GM12801 (cell line): ENCODE data around the gene NR1H4.

Experiments
- TF ChIP-seq, protein P1 (sequence below): IDR thresholded peaks from one replicate; pipeline ENCODE4 v1.5.1; 2011; ENCODE audit warnings: control low read depth; ENCODE audit not compliant: insufficient read length; ENCODE audit errors: extremely low read depth

NR1H4 gene

DNA sequence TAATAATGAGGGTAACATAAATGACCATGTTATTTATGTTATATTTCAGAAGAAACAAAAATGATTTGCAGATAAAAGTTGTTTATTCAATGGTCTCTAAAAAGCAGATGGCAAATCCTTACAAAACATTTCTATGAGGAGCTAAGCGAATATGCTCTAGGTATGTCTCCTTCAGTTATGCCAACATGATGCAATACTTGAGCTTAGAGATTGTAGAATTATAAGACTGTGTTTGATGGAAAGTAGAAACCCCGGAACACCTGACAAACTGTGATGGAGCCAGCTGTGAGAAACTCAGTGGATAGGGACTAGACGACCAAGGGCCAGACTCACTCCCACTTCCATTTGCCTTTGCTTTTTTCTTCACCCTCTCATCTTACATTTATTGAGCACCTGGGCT lies 17.8 kb upstream of the NR1H4 start:
- TF ChIP-seq, protein P1, sequence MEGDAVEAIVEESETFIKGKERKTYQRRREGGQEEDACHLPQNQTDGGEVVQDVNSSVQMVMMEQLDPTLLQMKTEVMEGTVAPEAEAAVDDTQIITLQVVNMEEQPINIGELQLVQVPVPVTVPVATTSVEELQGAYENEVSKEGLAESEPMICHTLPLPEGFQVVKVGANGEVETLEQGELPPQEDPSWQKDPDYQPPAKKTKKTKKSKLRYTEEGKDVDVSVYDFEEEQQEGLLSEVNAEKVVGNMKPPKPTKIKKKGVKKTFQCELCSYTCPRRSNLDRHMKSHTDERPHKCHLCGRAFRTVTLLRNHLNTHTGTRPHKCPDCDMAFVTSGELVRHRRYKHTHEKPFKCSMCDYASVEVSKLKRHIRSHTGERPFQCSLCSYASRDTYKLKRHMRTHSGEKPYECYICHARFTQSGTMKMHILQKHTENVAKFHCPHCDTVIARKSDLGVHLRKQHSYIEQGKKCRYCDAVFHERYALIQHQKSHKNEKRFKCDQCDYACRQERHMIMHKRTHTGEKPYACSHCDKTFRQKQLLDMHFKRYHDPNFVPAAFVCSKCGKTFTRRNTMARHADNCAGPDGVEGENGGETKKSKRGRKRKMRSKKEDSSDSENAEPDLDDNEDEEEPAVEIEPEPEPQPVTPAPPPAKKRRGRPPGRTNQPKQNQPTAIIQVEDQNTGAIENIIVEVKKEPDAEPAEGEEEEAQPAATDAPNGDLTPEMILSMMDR = no peak

DNA sequence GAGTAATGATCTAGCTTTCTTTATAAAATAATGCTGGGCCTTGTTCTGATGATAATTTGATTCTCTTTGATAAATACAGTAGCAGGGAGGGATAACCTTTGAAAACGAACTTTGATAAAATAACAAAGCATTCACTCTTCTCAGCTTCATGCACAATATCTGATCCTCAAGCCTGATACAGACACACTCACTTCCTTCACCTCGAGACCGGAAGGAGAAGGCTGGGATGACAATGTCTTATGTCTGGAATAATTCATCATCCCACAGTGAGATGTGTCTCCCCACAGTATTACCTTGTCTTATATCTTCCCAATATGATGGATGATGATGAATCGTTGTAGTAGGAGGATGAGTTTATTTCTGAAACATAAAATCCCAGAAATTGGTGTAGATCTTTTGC lies 15.5 kb upstream of the NR1H4 start:
- TF ChIP-seq, protein P1 = no peak

DNA sequence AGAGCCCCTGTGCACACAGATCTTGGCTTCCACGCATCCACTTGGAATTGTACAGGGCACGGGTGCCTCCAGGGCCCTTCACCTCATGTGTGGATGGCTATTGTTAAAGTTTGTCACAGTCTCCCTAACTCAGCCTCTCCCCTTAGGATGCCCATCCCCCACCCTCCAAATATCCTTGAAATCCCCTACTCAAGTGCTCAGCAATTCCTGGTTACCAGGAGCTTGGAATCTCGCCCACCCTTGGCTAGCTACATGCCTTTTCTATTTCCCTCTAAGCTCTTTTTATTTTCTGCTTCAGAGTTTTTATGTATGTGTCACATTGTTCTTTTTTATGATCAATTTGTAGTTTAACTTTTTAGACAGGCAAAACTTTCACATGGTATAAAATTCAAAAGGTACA lies 13.0 kb upstream of the NR1H4 start:
- TF ChIP-seq, protein P1 = no peak

DNA sequence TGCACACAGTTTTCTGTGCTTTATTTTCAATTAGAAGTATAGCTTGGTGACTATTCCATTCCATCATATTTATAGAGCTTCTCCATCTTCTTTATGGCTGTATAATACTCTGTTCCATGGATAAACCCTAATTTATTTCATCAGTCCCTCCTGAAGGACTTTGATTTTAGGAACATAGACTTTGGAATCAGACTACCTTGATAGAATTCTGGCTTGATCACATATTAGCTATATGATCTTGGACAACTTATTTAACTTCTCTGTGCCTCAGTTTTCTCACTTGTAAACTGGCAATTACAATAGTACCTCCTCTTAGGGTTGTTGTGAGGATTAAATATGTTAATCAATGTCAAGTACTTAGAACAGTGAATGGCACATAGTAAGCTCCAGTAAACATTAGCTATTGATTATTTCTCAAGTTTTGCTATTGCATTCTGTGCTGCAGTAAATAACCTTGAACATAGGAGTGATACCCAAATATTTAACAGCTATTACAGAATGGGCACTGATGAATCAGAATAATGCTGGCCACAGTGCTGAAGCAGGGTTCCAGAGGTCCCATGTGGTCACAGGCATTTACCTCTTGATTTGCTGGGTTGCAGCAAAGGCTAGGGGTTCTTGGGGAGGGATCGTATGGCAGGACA lies 12.2 kb upstream of the NR1H4 start:
- TF ChIP-seq, protein P1 = no peak

DNA sequence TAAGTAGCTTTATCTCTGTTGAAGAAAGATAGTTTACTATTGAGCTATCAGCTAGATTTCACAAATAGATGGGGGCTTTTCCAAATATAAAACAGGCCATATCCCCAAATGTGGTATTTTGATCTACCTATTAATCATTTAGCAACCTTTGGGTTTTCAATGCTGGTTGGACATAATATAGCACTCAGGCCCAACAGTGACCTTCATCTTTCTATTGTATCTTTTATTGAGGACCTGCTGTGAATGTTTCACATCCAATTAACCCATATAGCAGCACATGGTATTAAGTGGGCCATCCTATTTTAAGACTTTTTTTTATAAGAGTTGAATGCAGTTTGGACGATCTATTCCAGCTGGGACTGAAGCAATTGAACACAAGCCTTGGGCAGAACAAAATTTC lies 10.0 kb upstream of the NR1H4 start:
- TF ChIP-seq, protein P1 = no peak

DNA sequence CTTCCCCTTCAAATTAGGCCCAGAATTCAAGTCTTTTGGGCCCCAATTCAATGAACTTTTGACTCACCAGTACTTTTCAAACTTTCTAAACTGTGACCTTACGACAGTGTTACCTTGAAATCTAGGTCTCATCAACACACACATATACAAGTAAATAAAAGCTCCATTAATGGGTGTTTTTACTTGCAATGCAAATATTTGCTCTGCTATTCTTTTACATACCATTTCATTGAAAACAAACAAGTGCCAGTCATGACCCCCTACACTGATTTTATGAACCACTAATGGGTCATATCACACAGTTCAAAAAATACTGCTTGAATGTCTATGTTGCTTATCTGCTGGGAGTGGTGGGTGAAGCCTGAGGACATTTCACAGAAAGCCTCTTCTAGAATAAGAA lies 9.1 kb upstream of the NR1H4 start:
- TF ChIP-seq, protein P1 = no peak

DNA sequence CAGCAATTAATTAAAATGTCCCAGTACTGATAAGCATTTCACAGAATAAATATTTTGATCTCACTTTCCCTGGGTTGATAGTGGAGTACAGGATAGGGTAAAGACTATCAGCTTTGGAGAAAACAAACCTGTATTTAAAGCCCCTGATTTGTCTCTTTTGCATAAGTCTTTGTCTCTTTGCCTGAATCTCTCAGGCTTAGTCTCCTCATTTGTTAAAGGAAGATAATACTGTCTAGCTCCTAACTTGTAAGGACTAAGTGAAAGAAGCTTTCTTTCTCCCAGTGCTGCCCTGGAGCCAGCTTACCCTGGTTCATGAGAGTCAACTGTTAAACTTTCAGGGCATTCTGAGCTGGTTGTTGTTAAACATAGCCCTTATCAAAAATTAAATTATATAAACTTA lies 5.5 kb upstream of the NR1H4 start:
- TF ChIP-seq, protein P1 = no peak

DNA sequence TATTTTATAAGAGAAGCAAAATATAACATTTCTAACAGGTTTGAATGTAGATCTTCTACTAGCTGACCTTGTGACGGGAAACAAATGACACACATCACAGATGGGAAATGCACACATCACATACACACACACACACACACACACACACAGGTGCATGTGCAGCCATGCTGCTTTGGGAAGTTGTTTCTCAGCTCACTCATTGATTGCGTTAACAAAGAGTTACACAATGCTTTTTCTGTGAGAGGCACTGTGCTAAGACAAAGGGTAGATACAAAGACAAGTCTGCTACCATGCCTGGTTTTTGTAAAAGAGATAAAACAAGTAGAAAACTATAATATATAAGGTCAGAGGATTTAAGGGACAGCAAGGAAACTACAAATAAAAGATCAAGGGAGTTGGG lies 1.3 kb upstream of the NR1H4 start:
- TF ChIP-seq, protein P1 = no peak
